Neural progenitor cell (in vitro differentiated cells): ENCODE measurements around the gene PATZ1. TPM values are rescaled to one million over a fixed set of nuclear protein-coding genes. Genes with fewer than 3 reads are reported as not detected.

Experiments
- DNase-seq: peaks from one replicate; pipeline ENCODE4 v3.0.0-alpha.2; 2016; ENCODE audit warnings: low spot score
- H2AFZ ChIP-seq: fragments of 200-600 bp; sonication (generic); replicated peaks from 2 replicates; pipeline ENCODE4 v1.6.1; 2016; ENCODE audit warnings: antibody characterized with exemption
- H3F3A ChIP-seq: fragments of 200-600 bp; sonication (generic); 2 replicates; pipeline ENCODE4 v1.6.1; 2016; ENCODE audit warnings: antibody characterized with exemption, low read depth
- H3K27ac ChIP-seq: fragments of 200-600 bp; sonication (generic); 2 replicates; pipeline ENCODE4 v1.5.1; 2016; ENCODE audit warnings: mild to moderate bottlenecking
- H3K27me3 ChIP-seq: fragments of 200-600 bp; sonication (generic); 2 replicates; pipeline ENCODE4 v1.6.1; 2016; ENCODE audit warnings: mild to moderate bottlenecking, moderate library complexity
- H3K36me3 ChIP-seq: fragments of 200-600 bp; sonication (generic); 2 replicates; pipeline ENCODE4 v1.5.1; 2016
- H3K4me1 ChIP-seq: fragments of 200-600 bp; sonication (generic); 2 replicates; pipeline ENCODE4 v1.6.1; 2016; ENCODE audit warnings: mixed run types
- H3K4me2 ChIP-seq: fragments of 200-600 bp; sonication (generic); 2 replicates; pipeline ENCODE4 v1.6.1; 2016
- H3K4me3 ChIP-seq: fragments of 200-600 bp; sonication (generic); 2 replicates; pipeline ENCODE4 v1.5.1; 2016
- H3K79me2 ChIP-seq: fragments of 200-600 bp; sonication (generic); 2 replicates; pipeline ENCODE4 v1.6.1; 2016; ENCODE audit warnings: low read depth
- H3K9ac ChIP-seq: fragments of 200-600 bp; sonication (generic); 2 replicates; pipeline ENCODE4 v1.6.1; 2016
- H3K9me3 ChIP-seq: fragments of 200-600 bp; sonication (generic); 2 replicates; pipeline ENCODE4 v1.5.1; 2016; ENCODE audit warnings: low read depth
- H4K20me1 ChIP-seq: fragments of 200-600 bp; sonication (generic); 2 replicates; pipeline ENCODE4 v1.6.1; 2016; ENCODE audit warnings: low read depth
- H3K27ac Mint-ChIP-seq: 3 replicates; pipeline ENCODE4 v1.8.0; 2021; ENCODE audit warnings: mixed read lengths
- H3K27me3 Mint-ChIP-seq: 2 replicates; pipeline ENCODE4 v1.8.0; 2022; ENCODE audit warnings: low read depth, mild to moderate bottlenecking, inconsistent platforms, moderate library complexity, mixed read lengths; ENCODE audit not compliant: insufficient read depth
- H3K36me3 Mint-ChIP-seq: 3 replicates; pipeline ENCODE4 v1.8.0; 2021; ENCODE audit warnings: mixed read lengths
- H3K4me1 Mint-ChIP-seq: 3 replicates; pipeline ENCODE4 v1.8.0; 2021; ENCODE audit warnings: mixed read lengths
- H3K4me3 Mint-ChIP-seq: 3 replicates; pipeline ENCODE4 v1.8.0; 2021; ENCODE audit warnings: mild to moderate bottlenecking, moderate library complexity, mixed read lengths
- H3K9me3 Mint-ChIP-seq: 3 replicates; pipeline ENCODE4 v1.8.0; 2020; ENCODE audit warnings: mixed read lengths
- EZH2 ChIP-seq: fragments of 200-600 bp; sonication (generic); IDR thresholded peaks from 2 replicates; pipeline ENCODE4 v1.6.1; 2017; ENCODE audit warnings: antibody characterized with exemption, mild to moderate bottlenecking, moderate library complexity
- EZH2phosphoT487 ChIP-seq: fragments of 200-600 bp; sonication (generic); IDR thresholded peaks from 2 replicates; pipeline ENCODE4 v1.6.1; 2017; ENCODE audit warnings: antibody characterized with exemption
- total RNA-seq: library from RNA; depleted of rRNA; stranded (reverse); fragments of >200 nt; gene quantifications from 2 replicates; pipeline ENCODE4 v1.2.3, GENCODE V29; 2015; ENCODE audit warnings: low replicate concordance
- TF ChIP-seq, protein P1 (sequence below): fragments of 200-600 bp; sonication (generic); IDR thresholded peaks from 2 replicates; pipeline ENCODE4 v1.5.1; 2017; ENCODE audit warnings: antibody characterized with exemption, mild to moderate bottlenecking

Gene PATZ1
- total RNA-seq, 1 donor from 2014 or later, result 28.6 TPM

DNA sequence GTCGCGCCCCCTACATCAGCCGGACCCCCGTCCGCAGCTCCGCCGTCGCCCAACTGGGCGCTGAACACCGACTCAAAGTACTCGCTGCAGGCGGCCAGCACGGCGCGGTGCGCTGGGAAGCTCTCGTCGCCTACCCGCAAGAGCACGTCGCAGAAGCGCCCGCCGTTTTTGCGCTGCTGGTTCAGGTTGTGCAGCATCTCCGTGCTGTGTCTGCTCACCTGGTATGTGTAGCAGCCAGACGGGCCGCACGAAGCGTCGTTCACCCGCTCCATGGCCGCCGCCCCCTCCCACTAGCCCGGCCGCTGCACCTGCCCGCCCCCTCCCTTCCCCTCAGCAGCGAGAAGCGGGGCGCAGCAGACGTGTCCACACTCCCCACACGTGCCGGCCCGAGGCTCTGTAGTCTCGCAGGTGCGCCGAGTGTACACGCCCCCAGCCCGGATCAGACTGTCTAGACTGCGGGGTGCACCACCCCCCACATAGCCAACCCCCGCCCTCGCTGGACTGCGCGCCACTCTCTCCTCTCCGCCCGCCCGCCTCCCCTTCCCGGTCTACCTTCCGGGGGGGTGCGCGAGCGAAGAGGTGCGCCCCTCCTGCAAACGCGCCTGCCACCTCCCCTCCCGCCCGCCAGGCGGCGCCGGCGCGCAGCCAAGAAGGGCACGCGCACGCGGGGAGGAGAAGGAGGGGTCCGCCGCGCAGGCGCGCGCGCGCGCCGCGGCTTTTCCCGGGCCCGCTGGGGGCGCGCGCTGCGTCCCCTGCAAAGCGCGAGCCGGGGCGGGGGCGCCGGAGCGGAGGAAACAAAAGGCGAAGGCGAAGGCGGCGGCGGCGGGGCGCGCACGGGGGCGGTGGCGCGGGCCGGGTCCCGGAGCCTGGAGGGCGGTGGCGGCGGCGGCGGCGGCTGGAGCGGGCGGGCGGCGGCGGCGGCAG is 553 bp downstream of the PATZ1 start:
- Histone ChIP-seq H3K9me3 (no peaks in the 10 kb centered on the region), H3K9ac (peak overlapping the region; percentile 65), H3K79me2 (peaks cover 73% of the 10 kb centered on the region), H3K4me1 (peaks cover 43% of the 10 kb centered on the region), H3K27ac (peak overlapping the region; percentile 94), H2AFZ (no peak overlapping the region), H3K36me3 (no peaks in the 10 kb centered on the region), H4K20me1 (peaks cover 28% of the 10 kb centered on the region), H3K4me2 (peak overlapping the region; percentile 91), H3K4me3 (peak overlapping the region; percentile 71), H3F3A (peaks cover 53% of the 10 kb centered on the region), H3K27me3 (no peaks in the 10 kb centered on the region)
- Mint-ChIP-seq H3K36me3 (peaks cover 6% of the 10 kb centered on the region), H3K4me1 (peaks cover 62% of the 10 kb centered on the region), H3K9me3 (no peaks in the 10 kb centered on the region), H3K27ac (no peak overlapping the region), H3K27me3 (peaks cover 8% of the 10 kb centered on the region), H3K4me3 (peak overlapping the region; percentile 91)
- DNase-seq, result peak; percentile 98
- TF ChIP-seq, protein P1, sequence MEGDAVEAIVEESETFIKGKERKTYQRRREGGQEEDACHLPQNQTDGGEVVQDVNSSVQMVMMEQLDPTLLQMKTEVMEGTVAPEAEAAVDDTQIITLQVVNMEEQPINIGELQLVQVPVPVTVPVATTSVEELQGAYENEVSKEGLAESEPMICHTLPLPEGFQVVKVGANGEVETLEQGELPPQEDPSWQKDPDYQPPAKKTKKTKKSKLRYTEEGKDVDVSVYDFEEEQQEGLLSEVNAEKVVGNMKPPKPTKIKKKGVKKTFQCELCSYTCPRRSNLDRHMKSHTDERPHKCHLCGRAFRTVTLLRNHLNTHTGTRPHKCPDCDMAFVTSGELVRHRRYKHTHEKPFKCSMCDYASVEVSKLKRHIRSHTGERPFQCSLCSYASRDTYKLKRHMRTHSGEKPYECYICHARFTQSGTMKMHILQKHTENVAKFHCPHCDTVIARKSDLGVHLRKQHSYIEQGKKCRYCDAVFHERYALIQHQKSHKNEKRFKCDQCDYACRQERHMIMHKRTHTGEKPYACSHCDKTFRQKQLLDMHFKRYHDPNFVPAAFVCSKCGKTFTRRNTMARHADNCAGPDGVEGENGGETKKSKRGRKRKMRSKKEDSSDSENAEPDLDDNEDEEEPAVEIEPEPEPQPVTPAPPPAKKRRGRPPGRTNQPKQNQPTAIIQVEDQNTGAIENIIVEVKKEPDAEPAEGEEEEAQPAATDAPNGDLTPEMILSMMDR, result peak; percentile 89
- TF ChIP-seq EZH2, result no peak
- no peak for TF ChIP-seq EZH2phosphoT487

DNA sequence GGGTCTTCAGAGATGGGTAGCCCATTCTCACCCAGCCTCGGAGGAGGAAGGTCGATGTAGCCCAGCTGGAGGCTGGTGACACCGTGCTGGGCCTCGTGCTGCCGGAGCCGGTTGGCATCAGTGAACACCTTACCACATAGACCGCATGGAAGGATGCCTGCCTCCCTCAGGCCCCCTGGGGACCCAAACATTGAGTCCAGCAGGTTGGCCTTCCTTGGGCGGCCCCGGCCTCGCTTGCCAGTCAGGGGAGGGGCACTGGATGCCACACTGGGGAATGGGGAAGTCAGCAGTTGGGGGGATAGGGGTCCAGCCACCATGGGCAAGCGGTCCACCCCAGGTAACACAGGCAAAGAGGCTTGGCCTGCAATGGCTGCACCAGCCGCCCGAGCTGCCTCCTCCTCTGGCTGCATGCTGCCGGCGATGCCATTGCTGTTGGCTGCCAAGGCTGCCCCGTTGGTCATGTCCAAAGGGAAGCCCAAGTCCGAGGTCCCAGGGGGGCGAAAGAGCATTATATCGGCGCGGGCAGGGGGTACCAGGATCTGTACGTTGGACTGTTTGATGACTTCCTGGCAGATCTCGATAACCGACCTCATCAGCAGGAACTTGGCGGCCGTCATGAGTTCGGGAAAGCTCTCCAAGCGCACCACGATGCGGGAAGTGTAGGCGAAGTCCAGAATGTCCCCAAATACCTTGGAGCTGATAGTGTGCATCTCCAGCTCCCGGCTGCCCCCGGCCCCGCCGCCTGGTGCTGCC is 1.4 kb downstream of the PATZ1 start:
- Mint-ChIP-seq H3K4me1 (peaks cover 62% of the 10 kb centered on the region), H3K4me3 (peak overlapping the region; percentile 88), H3K36me3 (peaks cover 11% of the 10 kb centered on the region), H3K27ac (no peak overlapping the region), H3K27me3 (peaks cover 8% of the 10 kb centered on the region), H3K9me3 (no peaks in the 10 kb centered on the region)
- peak overlapping the region; percentile 91 for H3K4me2 ChIP-seq
- H3K27me3 ChIP-seq, result no peaks in the 10 kb centered on the region
- H3K4me1 ChIP-seq, result peaks cover 51% of the 10 kb centered on the region
- peaks cover 36% of the 10 kb centered on the region for H4K20me1 ChIP-seq
- H3K9ac ChIP-seq, result no peak overlapping the region
- peak overlapping the region; percentile 95 for H3K27ac ChIP-seq
- peak overlapping the region; percentile 71 for H3K4me3 ChIP-seq
- H3K79me2 ChIP-seq, result peaks cover 81% of the 10 kb centered on the region
- TF ChIP-seq EZH2phosphoT487 (no peak), EZH2 (no peak)
- TF ChIP-seq, protein P1, result no peak
- no peaks in the 10 kb centered on the region for H3K9me3 ChIP-seq
- no peak overlapping the region for H2AFZ ChIP-seq
- H3K36me3 ChIP-seq, result no peaks in the 10 kb centered on the region
- DNase-seq, result peak; percentile 9
- peaks cover 48% of the 10 kb centered on the region for H3F3A ChIP-seq

DNA sequence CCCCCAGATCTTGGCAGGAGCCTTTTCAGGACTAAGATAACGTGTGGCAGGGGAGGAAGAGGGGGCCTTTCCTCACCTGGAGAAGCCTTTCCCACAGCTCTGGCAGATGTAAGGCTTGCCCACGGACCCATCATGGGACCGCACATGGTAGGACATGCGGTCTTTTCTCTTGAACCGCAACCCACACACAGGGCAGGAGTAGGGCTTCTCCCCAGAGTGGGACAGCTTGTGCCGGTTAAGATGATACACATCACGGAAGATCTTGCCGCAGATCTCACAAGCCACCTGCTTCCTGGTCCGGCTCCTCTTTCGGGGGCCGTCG is 1.9 kb downstream of the PATZ1 start:
- Histone ChIP-seq H3K79me2 (peaks cover 86% of the 10 kb centered on the region), H3K36me3 (no peaks in the 10 kb centered on the region), H3K27ac (peak overlapping the region; percentile 95), H3F3A (peaks cover 48% of the 10 kb centered on the region), H3K9me3 (no peaks in the 10 kb centered on the region), H2AFZ (no peak overlapping the region), H3K27me3 (no peaks in the 10 kb centered on the region), H3K9ac (no peak overlapping the region), H3K4me3 (peak overlapping the region; percentile 71), H3K4me2 (peak overlapping the region; percentile 91), H4K20me1 (peaks cover 42% of the 10 kb centered on the region), H3K4me1 (peaks cover 56% of the 10 kb centered on the region)
- H3K9me3 Mint-ChIP-seq, result no peaks in the 10 kb centered on the region
- peaks cover 8% of the 10 kb centered on the region for H3K27me3 Mint-ChIP-seq
- H3K4me3 Mint-ChIP-seq, result peak overlapping the region; percentile 88
- no peak for DNase-seq
- H3K4me1 Mint-ChIP-seq, result peaks cover 65% of the 10 kb centered on the region
- peak overlapping the region; percentile 97 for H3K27ac Mint-ChIP-seq
- TF ChIP-seq EZH2, result no peak
- TF ChIP-seq, protein P1, result no peak
- peaks cover 13% of the 10 kb centered on the region for H3K36me3 Mint-ChIP-seq
